IMR-90 (cell line): ENCODE results near the gene TEPSIN.

Source experiments
- BHLHE40 ChIP-seq: fragments of 150-350 bp; IDR thresholded peaks from 2 replicates; pipeline ENCODE4 v1.6.1; 2016; ENCODE audit warnings: mild to moderate bottlenecking, low read depth, low read length
- CEBPB ChIP-seq: IDR thresholded peaks from 2 replicates; pipeline ENCODE4 v1.6.1; 2012; ENCODE audit warnings: low read depth, low read length, improper control_type of control experiment
- CTCF ChIP-seq: conservative IDR thresholded peaks from 2 replicates; pipeline ENCODE4 v1.5.1; 2012; ENCODE audit warnings: mild to moderate bottlenecking, low read depth, low read length, improper control_type of control experiment
- MAFK ChIP-seq: IDR thresholded peaks from 2 replicates; pipeline ENCODE4 v1.6.1; 2012; ENCODE audit warnings: low read depth, low read length, improper control_type of control experiment
- MAZ ChIP-seq: IDR thresholded peaks from 2 replicates; pipeline ENCODE4 v1.6.1; 2012; ENCODE audit warnings: low read depth, mild to moderate bottlenecking, low read length, improper control_type of control experiment, moderate library complexity, borderline replicate concordance
- POLR2A ChIP-seq: IDR thresholded peaks from 2 replicates; pipeline ENCODE4 v1.6.1; 2012; ENCODE audit warnings: mild to moderate bottlenecking, low read depth, low read length
- RAD21 ChIP-seq: IDR thresholded peaks from 2 replicates; pipeline ENCODE4 v1.6.1; 2012; ENCODE audit warnings: low read length, improper control_type of control experiment
- RCOR1 ChIP-seq: IDR thresholded peaks from 2 replicates; pipeline ENCODE4 v1.6.1; 2012; ENCODE audit warnings: mild to moderate bottlenecking, low read length, improper control_type of control experiment; ENCODE audit not compliant: insufficient replicate concordance
- RFX5 ChIP-seq: IDR thresholded peaks from 2 replicates; pipeline ENCODE4 v1.8.0; 2012; ENCODE audit warnings: low read depth, mild to moderate bottlenecking, low read length, moderate library complexity
- SMC3 ChIP-seq: fragments of 150-350 bp; IDR thresholded peaks from 2 replicates; pipeline ENCODE4 v1.6.1; 2016; ENCODE audit warnings: low read depth, mild to moderate bottlenecking, antibody characterized with exemption, low read length, moderate library complexity
- USF2 ChIP-seq: fragments of 150-350 bp; IDR thresholded peaks from 2 replicates; pipeline ENCODE4 v1.6.1; 2017; ENCODE audit warnings: mild to moderate bottlenecking, antibody characterized with exemption, low read length, low read depth

GRCh38 chr17:81191646-81192045, 47.2 kb downstream of the TEPSIN start:
- TF ChIP-seq CTCF: no peak
- TF ChIP-seq POLR2A: no peak
- TF ChIP-seq SMC3: no peak
- TF ChIP-seq CEBPB: no peak
- TF ChIP-seq MAFK: no peak
- TF ChIP-seq RCOR1: no peak
- TF ChIP-seq BHLHE40: no peak
- no peak for TF ChIP-seq RFX5
- TF ChIP-seq RAD21: no peak
- no peak for TF ChIP-seq MAZ
- TF ChIP-seq USF2: no peak
